WTC11 (cell line): ENCODE results near the gene SDC4. TPM values are rescaled to one million over a fixed set of nuclear protein-coding genes. Genes with fewer than 3 reads are reported as not detected.

ENCODE experiments used
- ATAC-seq: fragments of 200-7000 bp; cut with Tn5 transposase; 2 replicates; pipeline ENCODE4 v1.10.0; 2021; ENCODE audit warnings: mild to moderate bottlenecking, moderate library complexity
- CTCF ChIA-PET: fragments of 300-600 bp; sonication (Branson Sonifier 250); formaldehyde crosslinking; loops from one replicate; lab custom pipeline; 2021; ENCODE audit warnings: antibody characterized with exemption; lab: Charles Lee
- POLR2A ChIA-PET: fragments of 350-600 bp; sonication (Branson Sonifier 250); formaldehyde crosslinking; loops from one replicate; lab custom pipeline; 2021; ENCODE audit warnings: antibody characterized with exemption; lab: Charles Lee
- DNase-seq: peaks from one replicate; pipeline ENCODE4 v3.0.0; 2021; ENCODE audit warnings: low spot score
- H3K27ac Mint-ChIP-seq: 2 replicates; pipeline ENCODE4 v1.8.0; 2021; ENCODE audit warnings: mixed read lengths
- H3K27me3 Mint-ChIP-seq: 2 replicates; pipeline ENCODE4 v1.8.0; 2021; ENCODE audit warnings: low read depth, mild to moderate bottlenecking, moderate library complexity, mixed read lengths
- H3K36me3 Mint-ChIP-seq: 2 replicates; pipeline ENCODE4 v1.8.0; 2021; ENCODE audit warnings: mixed read lengths
- H3K4me1 Mint-ChIP-seq: 2 replicates; pipeline ENCODE4 v1.8.0; 2022; ENCODE audit warnings: mixed read lengths
- H3K4me3 Mint-ChIP-seq: 2 replicates; pipeline ENCODE4 v1.8.0; 2021; ENCODE audit warnings: mild to moderate bottlenecking, moderate library complexity, mixed read lengths
- H3K9me3 Mint-ChIP-seq: 2 replicates; pipeline ENCODE4 v1.8.0; 2021; ENCODE audit warnings: mixed read lengths
- CDX4 ChIP-seq: fragments of 250-450 bp; sonication (Bioruptor Pico); IDR thresholded peaks from 2 replicates; pipeline ENCODE4 v1.9.0; 2021; ENCODE audit warnings: moderate library complexity, mild to moderate bottlenecking, inconsistent platforms, borderline replicate concordance
- CREB1 ChIP-seq: sonication (generic); formaldehyde crosslinking; IDR thresholded peaks from 2 replicates; pipeline ENCODE4 v1.8.0; 2023; ENCODE audit warnings: mild to moderate bottlenecking, missing genetic modification reagents
- E2F1 ChIP-seq: sonication (generic); formaldehyde crosslinking; IDR thresholded peaks from 2 replicates; pipeline ENCODE4 v1.8.0; 2022; ENCODE audit warnings: mild to moderate bottlenecking, missing genetic modification reagents
- FOXJ3 ChIP-seq: sonication (generic); formaldehyde crosslinking; IDR thresholded peaks from 2 replicates; pipeline ENCODE4 v1.9.0; 2021; ENCODE audit warnings: missing genetic modification reagents, mild to moderate bottlenecking, borderline replicate concordance
- FOXP1 ChIP-seq: sonication (generic); formaldehyde crosslinking; IDR thresholded peaks from 2 replicates; pipeline ENCODE4 v1.8.0; 2022; ENCODE audit warnings: missing genetic modification reagents, mild to moderate bottlenecking, moderate library complexity, borderline replicate concordance
- HMGA2 ChIP-seq: fragments of 250-450 bp; sonication (Bioruptor Pico); IDR thresholded peaks from 2 replicates; pipeline ENCODE4 v1.4.0; 2021; ENCODE audit warnings: mild to moderate bottlenecking, moderate library complexity
- IRF2 ChIP-seq: sonication (generic); formaldehyde crosslinking; IDR thresholded peaks from 2 replicates; pipeline ENCODE4 v1.8.0; 2022; ENCODE audit warnings: low read depth, missing genetic modification reagents, borderline replicate concordance
- JAZF1 ChIP-seq: fragments of 250-450 bp; sonication (Bioruptor Pico); IDR thresholded peaks from 2 replicates; pipeline ENCODE4 v1.9.0; 2021; ENCODE audit warnings: moderate library complexity, mild to moderate bottlenecking, inconsistent platforms
- MAX ChIP-seq: sonication (generic); formaldehyde crosslinking; IDR thresholded peaks from 2 replicates; pipeline ENCODE4 v1.8.0; 2022; ENCODE audit warnings: mild to moderate bottlenecking, missing genetic modification reagents
- SOX15 ChIP-seq: fragments of 250-450 bp; sonication (Bioruptor Pico); IDR thresholded peaks from 2 replicates; pipeline ENCODE4 v1.9.0; 2021; ENCODE audit warnings: mild to moderate bottlenecking
- STAT6 ChIP-seq: sonication (generic); formaldehyde crosslinking; conservative IDR thresholded peaks from 2 replicates; pipeline ENCODE4 v1.8.1; 2023; ENCODE audit warnings: mild to moderate bottlenecking, low read depth, missing genetic modification reagents, moderate library complexity
- TEAD4 ChIP-seq: sonication (generic); formaldehyde crosslinking; IDR thresholded peaks from 2 replicates; pipeline ENCODE4 v1.8.0; 2022; ENCODE audit warnings: mild to moderate bottlenecking, missing genetic modification reagents
- ZNF121 ChIP-seq: sonication (generic); formaldehyde crosslinking; IDR thresholded peaks from 2 replicates; pipeline ENCODE4 v1.8.0; 2023; ENCODE audit warnings: missing genetic modification reagents
- ZNF263 ChIP-seq: sonication (generic); formaldehyde crosslinking; IDR thresholded peaks from 2 replicates; pipeline ENCODE4 v1.8.1; 2022; ENCODE audit warnings: low read depth, mild to moderate bottlenecking, moderate library complexity, missing genetic modification reagents
- ZNF281 ChIP-seq: sonication (generic); formaldehyde crosslinking; IDR thresholded peaks from 2 replicates; pipeline ENCODE4 v1.8.0; 2023; ENCODE audit warnings: mild to moderate bottlenecking, missing genetic modification reagents
- ZNF317 ChIP-seq: sonication (generic); formaldehyde crosslinking; IDR thresholded peaks from 2 replicates; pipeline ENCODE4 v1.8.1; 2023; ENCODE audit warnings: low read depth, mild to moderate bottlenecking, moderate library complexity, missing genetic modification reagents, borderline replicate concordance
- ZNF532 ChIP-seq: fragments of 250-450 bp; sonication (Bioruptor Pico); IDR thresholded peaks from 2 replicates; pipeline ENCODE4 v1.9.0; 2021; ENCODE audit warnings: mild to moderate bottlenecking, borderline replicate concordance
- total RNA-seq: library from RNA; stranded (reverse); gene quantifications from 3 replicates; pipeline ENCODE4 v1.2.3, GENCODE V29; 2021

SDC4 gene
- total RNA-seq, 1 experiment from 2014 or later = 64.0 TPM

GRCh38 chr20:45293041-45294002 lies 54.9 kb downstream of the SDC4 start (continued):
- TF ChIP-seq STAT6 (CRISPR knock-in tag) (no peak), FOXJ3 (CRISPR knock-in tag) (no peak), HMGA2 (CRISPR knock-in tag) (no peak), SOX15 (CRISPR knock-in tag) (no peak)
- TF ChIP-seq, all 79 proteins: peak for 40

- Mint-ChIP-seq H3K36me3 (peaks cover 15% of the 10 kb centered on the region), H3K9me3 (peaks cover 13% of the 10 kb centered on the region), H3K27me3 (peaks cover 66% of the 10 kb centered on the region), H3K27ac (no peak overlapping the region), H3K4me1 (peaks cover 7% of the 10 kb centered on the region; the same call in 1 of the 2 replicates), H3K4me3 (peak overlapping the region; percentile 71)
- ATAC-seq (no peak), DNase-seq (no peak)
- TF ChIP-seq CDX4 (CRISPR knock-in tag) (no peak), E2F1 (no peak), IRF2 (no peak), TEAD4 (no peak), ZNF532 (CRISPR knock-in tag) (no peak), ZNF317 (CRISPR knock-in tag) (no peak), ZNF281 (no peak), CREB1 (CRISPR knock-in tag) (no peak), FOXP1 (CRISPR knock-in tag) (no peak), ZNF263 (CRISPR knock-in tag) (no peak), MAX (CRISPR knock-in tag) (no peak), JAZF1 (CRISPR knock-in tag) (no peak), ZNF121 (no peak)
- POLR2A ChIA-PET = interaction anchor here (0.6 kb wide), 1 partner anchor 280 kb away, joined by 4 read pairs; no protein-coding TSS in a partner anchor
- CTCF ChIA-PET = interaction anchor here (1.1 to 6.1 kb wide), 18 partner anchors 11 to 220 kb away, joined by 3 to 154 read pairs (median 22); partner anchors contain the start of genes MATN4 and RBPJL
These were observed 55.9 kb downstream of the SDC4 start for GRCh38 chr20:45292343-45292742.
